ENCODE results near the gene RAB11FIP5.

RAB11FIP5 gene

DNA sequence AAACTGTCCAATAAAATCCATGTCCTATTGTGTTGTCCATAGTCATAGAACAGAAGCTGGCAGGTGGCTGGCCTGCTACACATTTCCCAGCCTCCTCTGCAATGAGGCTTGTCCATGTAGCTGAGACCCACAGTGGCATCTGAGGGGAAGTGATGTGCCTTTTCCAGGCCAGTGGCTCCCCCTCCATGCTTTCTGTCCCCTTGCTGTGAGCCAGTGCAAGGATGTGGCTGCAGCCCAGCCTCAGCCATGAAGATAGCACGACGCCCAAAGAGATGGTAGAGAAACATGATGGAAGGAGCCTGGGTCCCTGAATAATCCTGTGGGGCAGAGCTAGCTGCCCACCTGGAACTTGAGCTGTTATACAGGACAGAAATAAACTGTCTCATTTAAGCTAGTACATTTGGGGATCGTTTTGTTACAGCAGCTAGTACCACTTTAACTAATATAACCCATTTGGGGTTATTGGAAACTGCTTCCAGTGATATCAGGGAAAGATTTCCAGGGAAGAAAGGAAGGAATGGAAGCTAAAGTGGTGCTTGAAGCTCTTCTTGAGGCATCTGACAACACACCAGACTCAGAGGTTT is 81.6 kb downstream of the RAB11FIP5 start:
- H3K4me3 ChIP-seq: no peak overlapping the region
- H3K9ac ChIP-seq: no peak overlapping the region
- H3K9me3 ChIP-seq (replicated peaks in 1 of 11): no peaks in the 10 kb centered on the region
- H3K36me3 ChIP-seq: peaks cover 0 to 7% (median 0%) of the 10 kb centered on the region in 11 experiments; a peak in 3 of 22 replicates
- H3K4me1 ChIP-seq: peaks cover 13 to 50% (median 31%) of the 10 kb centered on the region in 10 experiments
- no peak overlapping the region for H3K27ac ChIP-seq
- no peaks in the 10 kb centered on the region for H3K27me3 ChIP-seq
- H4K20me1 ChIP-seq: peaks cover 0 to 26% (median 0%) of the 10 kb centered on the region in 11 experiments; a peak in 5 of 22 replicates
- no peak for TF ChIP-seq Cebpa-rat (IDR thresholded peaks at IDR 0.05)
- H3K4me2 ChIP-seq: no peak overlapping the region

DNA sequence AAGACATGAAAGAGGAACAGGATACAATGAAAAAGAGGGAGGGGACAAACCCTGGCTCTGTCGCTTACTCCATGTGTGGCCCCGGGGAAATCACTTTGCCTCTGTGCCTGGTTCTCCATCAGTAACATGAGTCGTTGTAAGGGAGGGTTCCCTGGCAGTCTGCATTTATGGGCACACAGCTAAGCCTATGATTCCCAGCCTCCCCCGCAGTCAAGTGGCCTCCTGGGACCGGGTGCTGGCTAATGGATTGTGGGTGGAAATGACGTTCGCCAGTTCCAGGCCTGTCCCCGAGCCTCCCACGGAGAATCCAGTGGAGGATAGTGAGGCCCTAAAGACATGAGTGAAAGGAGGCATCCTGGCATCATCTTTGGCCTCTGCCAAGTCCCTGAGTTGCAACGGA is 83.9 kb downstream of the RAB11FIP5 start:
- Histone ChIP-seq H3K36me3 (peaks cover 0 to 7% (median 0%) of the 10 kb centered on the region in 11 experiments; a peak in 4 of 22 replicates), H3K4me1 (peaks cover 9 to 28% (median 14%) of the 10 kb centered on the region in 10 experiments; a peak in 19 of 20 replicates), H3K9me3 (replicated peaks in 1 of 11) (no peaks in the 10 kb centered on the region), H4K20me1 (peaks cover 0 to 24% (median 0%) of the 10 kb centered on the region in 11 experiments; a peak in 4 of 22 replicates), H3K9ac (no peak overlapping the region), H3K27me3 (no peaks in the 10 kb centered on the region), H3K4me3 (no peak overlapping the region), H3K4me2 (peak overlapping the region in 2 of 11 experiments; percentile 21 to 24; a peak in 1 of 22 replicates), H3K27ac (no peak overlapping the region)
- TF ChIP-seq Cebpa-rat (IDR thresholded peaks at IDR 0.05): no peak

DNA sequence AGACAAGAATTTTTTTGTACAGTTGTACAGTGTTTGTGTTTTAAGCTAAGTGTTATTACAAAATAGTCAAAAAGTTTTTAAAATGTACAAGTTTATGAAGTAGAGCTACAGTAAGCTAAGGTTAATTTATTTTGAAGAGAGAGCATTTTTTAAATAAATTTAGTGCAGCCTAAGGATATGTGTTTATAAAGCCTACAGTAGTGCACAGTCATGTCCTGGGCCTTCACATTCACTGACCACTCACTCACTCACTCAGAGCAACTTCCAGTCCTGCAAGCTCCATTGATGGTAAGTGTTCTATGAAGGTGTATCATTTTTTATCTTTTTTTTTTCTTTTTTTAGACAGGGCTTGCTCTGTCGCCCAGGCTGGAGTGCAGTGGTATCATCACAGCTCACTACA is 85.4 kb downstream of the RAB11FIP5 start:
- H3K27me3 ChIP-seq: no peaks in the 10 kb centered on the region
- H3K9ac ChIP-seq: no peak overlapping the region
- no peaks in the 10 kb centered on the region for H3K9me3 ChIP-seq (replicated peaks in 1 of 11)
- peaks cover 0 to 20% (median 0%) of the 10 kb centered on the region in 11 experiments; a peak in 3 of 22 replicates for H4K20me1 ChIP-seq
- H3K4me1 ChIP-seq: peaks cover 8 to 21% (median 11%) of the 10 kb centered on the region in 10 experiments
- H3K4me3 ChIP-seq: no peak overlapping the region
- H3K36me3 ChIP-seq: peaks cover 0 to 7% (median 0%) of the 10 kb centered on the region in 11 experiments; a peak in 4 of 22 replicates
- H3K27ac ChIP-seq: no peak overlapping the region
- no peak overlapping the region for H3K4me2 ChIP-seq
- no peak for TF ChIP-seq Cebpa-rat (IDR thresholded peaks at IDR 0.05)

DNA sequence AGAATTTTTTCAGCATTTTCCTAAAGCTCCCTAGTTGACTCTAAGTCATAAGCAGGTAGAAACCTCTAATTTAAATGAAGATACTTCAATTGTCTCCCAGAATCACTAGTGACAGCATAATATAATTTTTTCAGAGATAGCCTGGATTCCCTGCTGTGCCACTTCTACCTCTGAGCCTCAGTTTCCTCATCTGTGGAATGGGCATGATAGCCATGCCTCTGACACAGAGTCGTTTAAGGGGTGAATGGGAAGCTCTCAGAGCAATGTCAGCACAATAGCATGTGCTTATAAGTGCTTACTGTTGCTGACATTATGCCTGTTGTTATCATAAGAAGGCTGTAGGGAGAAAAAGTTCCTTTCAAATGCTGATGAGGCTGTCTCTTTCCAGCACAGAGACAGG is 89.3 kb downstream of the RAB11FIP5 start:
- TF ChIP-seq Cebpa-rat (IDR thresholded peaks at IDR 0.05): no peak
- H3K4me2 ChIP-seq: no peak overlapping the region
- H3K27me3 ChIP-seq: no peaks in the 10 kb centered on the region
- H3K9me3 ChIP-seq (replicated peaks in 1 of 11): no peaks in the 10 kb centered on the region
- H3K9ac ChIP-seq: no peak overlapping the region
- H3K27ac ChIP-seq: no peak overlapping the region
- H3K4me3 ChIP-seq: no peak overlapping the region
- peaks cover 7 to 16% (median 13%) of the 10 kb centered on the region in 10 experiments; a peak in 16 of 20 replicates for H3K4me1 ChIP-seq
- H3K36me3 ChIP-seq: peaks cover 0 to 15% (median 0%) of the 10 kb centered on the region in 11 experiments; a peak in 5 of 22 replicates
- H4K20me1 ChIP-seq: peaks cover 0 to 10% (median 0%) of the 10 kb centered on the region in 11 experiments; a peak in 3 of 22 replicates
